Endodermal cell (in vitro differentiated cells): Measurements from ENCODE around the gene PADI6. TPM values are rescaled to one million over a fixed set of nuclear protein-coding genes. Genes with fewer than 3 reads are reported as not detected.
A peak's percentile ranks its signal among the peaks of the same experiment; 100 is the strongest.

ENCODE experiments used
- DNase-seq: peaks from one replicate; pipeline ENCODE4 v3.0.0-alpha.2; 2017
- H3K27ac ChIP-seq: 2 replicates; pipeline ENCODE4 v1.5.1; 2013; ENCODE audit warnings: mild to moderate bottlenecking, low read depth, low read length, moderate library complexity
- H3K27me3 ChIP-seq: 2 replicates; pipeline ENCODE4 v1.6.1; 2013; ENCODE audit warnings: mild to moderate bottlenecking, low read length, moderate library complexity; ENCODE audit not compliant: insufficient read depth, control insufficient read depth, poor library complexity, severe bottlenecking
- H3K36me3 ChIP-seq: 2 replicates; pipeline ENCODE4 v1.7.0; 2013; ENCODE audit warnings: mild to moderate bottlenecking, low read length, moderate library complexity; ENCODE audit not compliant: control insufficient read depth, insufficient read depth
- H3K4me1 ChIP-seq: one replicate; pipeline ENCODE4 v1.7.0; 2013; ENCODE audit warnings: low read length; ENCODE audit not compliant: control insufficient read depth, insufficient read depth
- H3K4me3 ChIP-seq: 2 replicates; pipeline ENCODE4 v1.5.1; 2013; ENCODE audit warnings: mild to moderate bottlenecking, low read length, moderate library complexity
- H3K9ac ChIP-seq: 2 replicates; pipeline ENCODE4 v1.6.1; 2013; ENCODE audit warnings: mild to moderate bottlenecking, low read length, moderate library complexity; ENCODE audit not compliant: poor library complexity, severe bottlenecking; ENCODE audit errors: extremely low read depth
- H3K9me3 ChIP-seq: 2 replicates; pipeline ENCODE4 v1.6.1; 2013; ENCODE audit warnings: mild to moderate bottlenecking, low read length, moderate library complexity; ENCODE audit not compliant: control insufficient read depth
- H3K27ac Mint-ChIP-seq: 2 replicates; pipeline ENCODE4 v1.8.0; 2020; ENCODE audit warnings: mixed read lengths
- H3K27me3 Mint-ChIP-seq: 2 replicates; pipeline ENCODE4 v1.8.0; 2021; ENCODE audit warnings: mild to moderate bottlenecking, mixed read lengths; ENCODE audit not compliant: insufficient read depth
- H3K36me3 Mint-ChIP-seq: 2 replicates; pipeline ENCODE4 v1.8.0; 2020; ENCODE audit warnings: low read depth, mixed read lengths
- H3K4me1 Mint-ChIP-seq: 2 replicates; pipeline ENCODE4 v1.8.0; 2020; ENCODE audit warnings: mixed read lengths
- H3K4me3 Mint-ChIP-seq: 2 replicates; pipeline ENCODE4 v1.8.0; 2020; ENCODE audit warnings: mild to moderate bottlenecking, moderate library complexity, mixed read lengths
- H3K9me3 Mint-ChIP-seq: 2 replicates; pipeline ENCODE4 v1.8.0; 2020; ENCODE audit warnings: mild to moderate bottlenecking, mixed read lengths
- WGBS, 2 experiments: methylation state at CpG; one replicate each; pipeline versions ENCODE4 v1.1.5 to v1.1.7; 2013; ENCODE audit warnings: missing lambda C conversion rate in 2 of 2, mixed read lengths in 1 of 2; ENCODE audit not compliant: insufficient coverage in 1 of 2, insufficient read length in 1 of 2; 5-methylcytosine and 5-hydroxymethylcytosine counted together
- total RNA-seq, 2 donors: library from RNA; stranded (reverse); fragmentation: NEBNext Ultra II Directional in 1 of 2; extraction: Animal tissue kit (Norgen Biotek cat#: 25700) in 1 of 2; gene quantifications; 2 replicates in 1 of 2; 3 replicates in 1 of 2; pipeline ENCODE4 v1.2.1, GENCODE V29; 2021
- TF ChIP-seq, protein P1 (sequence below): fragments of 200-600 bp; sonication (generic); conservative IDR thresholded peaks from 2 replicates; pipeline ENCODE4 v1.5.0; 2021; ENCODE audit warnings: antibody characterized with exemption, mild to moderate bottlenecking

Gene PADI6
- total RNA-seq, 2 donors from 2014 or later = not detected

DNA sequence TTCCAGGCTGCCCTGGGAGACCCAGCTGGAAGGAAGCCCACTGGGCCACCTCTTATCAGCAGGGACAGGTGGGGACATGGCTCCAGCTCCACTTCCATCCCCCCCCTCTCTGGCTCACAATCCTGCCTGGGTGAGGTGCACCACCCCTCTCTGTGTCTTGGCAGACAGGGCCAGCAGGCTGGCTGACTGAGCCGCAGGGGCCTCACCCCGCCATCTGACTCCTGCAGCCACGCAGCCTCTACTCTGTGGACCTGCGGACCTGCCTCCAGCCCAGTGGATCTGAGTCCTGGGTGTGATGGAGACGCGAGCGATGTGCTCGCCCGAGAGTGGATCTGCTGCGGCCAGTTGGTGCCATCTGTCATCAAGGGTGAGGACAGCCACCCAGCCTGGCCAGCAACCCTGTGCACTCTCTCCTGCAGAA lies 37.4 kb downstream of the PADI6 start:
- Histone ChIP-seq H3K27me3 (no peaks in the 10 kb centered on the region), H3K36me3 (peaks cover 74% of the 10 kb centered on the region), H3K4me3 (no peak overlapping the region), H3K9me3 (no peaks in the 10 kb centered on the region), H3K9ac (no peak overlapping the region), H3K27ac (no peak overlapping the region), H3K4me1 (peaks cover 5% of the 10 kb centered on the region)
- Mint-ChIP-seq H3K9me3 (no peaks in the 10 kb centered on the region), H3K4me3 (no peak overlapping the region), H3K36me3 (peaks cover 75% of the 10 kb centered on the region), H3K27me3 (no peaks in the 10 kb centered on the region), H3K27ac (no peak overlapping the region), H3K4me1 (peaks cover 46% of the 10 kb centered on the region)
- TF ChIP-seq, protein P1, sequence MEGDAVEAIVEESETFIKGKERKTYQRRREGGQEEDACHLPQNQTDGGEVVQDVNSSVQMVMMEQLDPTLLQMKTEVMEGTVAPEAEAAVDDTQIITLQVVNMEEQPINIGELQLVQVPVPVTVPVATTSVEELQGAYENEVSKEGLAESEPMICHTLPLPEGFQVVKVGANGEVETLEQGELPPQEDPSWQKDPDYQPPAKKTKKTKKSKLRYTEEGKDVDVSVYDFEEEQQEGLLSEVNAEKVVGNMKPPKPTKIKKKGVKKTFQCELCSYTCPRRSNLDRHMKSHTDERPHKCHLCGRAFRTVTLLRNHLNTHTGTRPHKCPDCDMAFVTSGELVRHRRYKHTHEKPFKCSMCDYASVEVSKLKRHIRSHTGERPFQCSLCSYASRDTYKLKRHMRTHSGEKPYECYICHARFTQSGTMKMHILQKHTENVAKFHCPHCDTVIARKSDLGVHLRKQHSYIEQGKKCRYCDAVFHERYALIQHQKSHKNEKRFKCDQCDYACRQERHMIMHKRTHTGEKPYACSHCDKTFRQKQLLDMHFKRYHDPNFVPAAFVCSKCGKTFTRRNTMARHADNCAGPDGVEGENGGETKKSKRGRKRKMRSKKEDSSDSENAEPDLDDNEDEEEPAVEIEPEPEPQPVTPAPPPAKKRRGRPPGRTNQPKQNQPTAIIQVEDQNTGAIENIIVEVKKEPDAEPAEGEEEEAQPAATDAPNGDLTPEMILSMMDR = no peak
- DNase-seq = no peak
- 96% methylated on average over 6 to 10 of the region's 10 CpGs for WGBS, 2 experiments

DNA sequence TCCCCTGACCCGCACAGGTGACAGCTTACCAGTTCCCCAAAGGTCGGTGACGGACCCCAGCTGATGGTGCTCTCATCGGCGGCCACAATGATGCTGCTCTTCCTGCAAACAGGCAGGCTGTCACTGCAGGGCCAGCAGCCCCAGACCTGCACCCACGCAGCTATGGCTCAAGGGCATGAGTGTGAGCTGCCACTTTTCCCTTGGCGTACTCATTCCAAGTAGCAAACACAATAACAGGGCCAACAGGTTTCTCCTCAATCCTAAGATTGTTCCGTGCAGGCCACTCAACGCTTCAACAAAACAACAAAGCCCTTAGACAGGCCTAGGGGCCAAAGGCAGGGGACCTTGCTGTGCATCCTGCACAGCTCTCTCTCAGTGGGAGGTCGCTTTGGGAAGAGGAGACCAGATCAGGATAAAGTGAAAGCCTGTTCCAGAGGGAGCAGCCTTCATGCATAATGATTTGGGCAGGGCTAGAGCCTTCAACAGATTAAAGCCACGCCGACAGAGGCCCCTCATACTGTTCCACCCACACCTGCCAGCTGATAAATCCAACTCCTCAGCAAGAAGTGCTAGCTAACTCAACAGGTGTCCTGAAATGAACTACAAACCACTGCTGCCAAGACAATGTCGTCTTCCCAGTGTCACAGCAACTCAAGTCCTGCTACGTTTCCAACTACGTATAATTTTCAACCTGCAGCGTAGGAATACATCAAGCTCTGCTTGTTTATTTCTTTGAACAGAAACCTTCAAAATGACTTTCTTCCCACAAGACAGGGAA lies 40.3 kb downstream of the PADI6 start:
- H3K4me3 Mint-ChIP-seq = no peak overlapping the region
- peaks cover 41% of the 10 kb centered on the region for H3K4me1 Mint-ChIP-seq
- Histone ChIP-seq H3K9ac (no peak overlapping the region), H3K36me3 (peaks cover 90% of the 10 kb centered on the region), H3K27ac (peak overlapping the region; percentile 10), H3K9me3 (no peaks in the 10 kb centered on the region), H3K4me3 (no peak overlapping the region), H3K27me3 (no peaks in the 10 kb centered on the region), H3K4me1 (peaks cover 5% of the 10 kb centered on the region)
- H3K9me3 Mint-ChIP-seq = no peaks in the 10 kb centered on the region
- TF ChIP-seq, protein P1 = no peak
- H3K27me3 Mint-ChIP-seq = no peaks in the 10 kb centered on the region
- H3K36me3 Mint-ChIP-seq = peaks cover 97% of the 10 kb centered on the region
- WGBS, 2 experiments = 95 to 96% methylated on average over 16 of the region's 16 CpGs
- DNase-seq = no peak
- peak overlapping the region; percentile 35 for H3K27ac Mint-ChIP-seq

DNA sequence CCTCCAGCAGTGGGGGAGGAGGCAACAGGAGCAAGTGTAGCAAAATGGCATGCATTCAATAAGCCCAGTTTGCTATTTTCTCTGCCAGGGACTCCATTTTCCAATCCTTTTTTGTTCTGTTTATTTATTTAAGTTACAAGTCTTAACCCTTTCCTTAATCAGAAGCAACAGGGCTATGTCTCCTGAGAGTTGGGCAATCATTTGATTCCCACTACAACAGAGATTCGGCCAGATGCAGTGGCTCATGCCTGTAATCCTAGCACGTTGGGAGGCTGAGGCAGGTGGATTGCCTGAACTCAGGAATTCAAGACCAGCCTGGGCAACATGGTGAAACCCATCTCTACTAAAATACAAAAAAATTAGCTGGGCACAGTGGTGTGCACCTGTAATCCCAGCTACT lies 42.0 kb downstream of the PADI6 start:
- peaks cover 25% of the 10 kb centered on the region for H3K4me1 Mint-ChIP-seq
- Histone ChIP-seq H3K4me1 (peaks cover 5% of the 10 kb centered on the region), H3K9me3 (no peaks in the 10 kb centered on the region), H3K4me3 (no peak overlapping the region), H3K27ac (no peak overlapping the region), H3K9ac (no peak overlapping the region), H3K36me3 (peaks cover 95% of the 10 kb centered on the region), H3K27me3 (no peaks in the 10 kb centered on the region)
- no peak for DNase-seq
- H3K36me3 Mint-ChIP-seq = peaks cover 95% of the 10 kb centered on the region
- H3K9me3 Mint-ChIP-seq = no peaks in the 10 kb centered on the region
- TF ChIP-seq, protein P1 = no peak
- H3K27ac Mint-ChIP-seq = no peak overlapping the region
- no peak overlapping the region for H3K4me3 Mint-ChIP-seq
- H3K27me3 Mint-ChIP-seq = no peaks in the 10 kb centered on the region
- WGBS, 2 experiments = 83 to 97% methylated on average over 2 of the region's 2 CpGs
